HepG2 (cell line): ENCODE measurements around the gene ARHGAP23. TPM values are rescaled to one million over a fixed set of nuclear protein-coding genes. Genes with fewer than 3 reads are reported as not detected.

Experiments used
- ATAC-seq: fragments of 200-7000 bp; cut with Tn5 transposase; 3 replicates; pipeline ENCODE4 v1.9.1; 2020; ENCODE audit warnings: mild to moderate bottlenecking, moderate library complexity
- BruUV-seq: library from RNA; stranded (reverse); fragments of 400-500 nt; replicated peaks from 2 replicates; lab custom pipeline; 2021; lab: Mats Ljungman, UMichigan
- CTCF ChIA-PET: fragments of 300-600 bp; formaldehyde crosslinking; extraction: SDS; loops from one replicate; lab custom pipeline; 2021; ENCODE audit warnings: low total read pairs, inconsistent platforms, low intra/inter-chr PET ratio; lab: Yijun Ruan, JAX
- POLR2A ChIA-PET: fragments of 350-600 bp; sonication (Branson Sonifier 250); formaldehyde crosslinking; loops from one replicate; lab custom pipeline; 2020; ENCODE audit warnings: antibody characterized with exemption, inconsistent platforms; lab: Yijun Ruan, JAX
- DNase-seq: peaks from one replicate; pipeline ENCODE4 v3.0.0-alpha.2; 2015; ENCODE audit warnings: low spot score
- FAIRE-seq: peaks from 3 replicates; lab custom pipeline; 2011; peaks lifted over from hg19 to GRCh38; lab: Jason Lieb, UNC
- H2AFZ ChIP-seq: one replicate; pipeline ENCODE4 v1.6.1; 2011; ENCODE audit warnings: low read length, inconsistent platforms
- H3K27ac ChIP-seq: fragments of 300-600 bp; 3 replicates; pipeline ENCODE4 v1.8.0; 2011; ENCODE audit warnings: mixed run types, mild to moderate bottlenecking, mixed read lengths, low read length, inconsistent platforms; ENCODE audit not compliant: insufficient read depth; ENCODE audit errors: extremely low read length
- H3K27me3 ChIP-seq, 2 experiments: fragments of 200-600 bp in 1 of 2; 2 replicates in 1 of 2; 3 replicates in 1 of 2; pipeline versions ENCODE4 v1.6.0 to v1.8.0; 2011; ENCODE audit warnings: low read length in 2 of 2, mild to moderate bottlenecking in 2 of 2, moderate library complexity in 2 of 2, inconsistent platforms in 1 of 2; ENCODE audit not compliant: insufficient read depth in 2 of 2, control insufficient read depth in 1 of 2
- H3K36me3 ChIP-seq, 2 experiments: fragments of 200-600 bp in 1 of 2; replicated peaks in 1 of 2; 2 replicates in 1 of 2; 3 replicates in 1 of 2; pipeline versions ENCODE4 v1.5.1 to v1.8.0; 2011; ENCODE audit warnings: low read length in 2 of 2, inconsistent platforms in 1 of 2; ENCODE audit not compliant: insufficient read depth in 2 of 2, control insufficient read depth in 1 of 2
- H3K4me1 ChIP-seq: 2 replicates; pipeline ENCODE4 v1.5.1; 2012; ENCODE audit warnings: low read length, inconsistent platforms; ENCODE audit not compliant: insufficient read depth
- H3K4me2 ChIP-seq: 2 replicates; pipeline ENCODE4 v1.6.0; 2011; ENCODE audit warnings: low read depth, low read length, inconsistent platforms
- H3K4me3 ChIP-seq, 3 experiments: fragments of 200-600 bp in 1 of 3; sonication (generic), shearing (Covaris generic) in 1 of 3; replicated peaks in 1 of 3; 2 replicates each; pipeline ENCODE4 v1.5.1; 2011 to 2016; ENCODE audit warnings: low read length in 3 of 3, inconsistent platforms in 2 of 3, low read depth in 2 of 3, mild to moderate bottlenecking in 2 of 3, control low read depth in 1 of 3, mixed read lengths in 1 of 3; ENCODE audit not compliant: insufficient read depth in 1 of 3
- H3K79me2 ChIP-seq: one replicate; pipeline ENCODE4 v1.6.1; 2011; ENCODE audit warnings: low read length, inconsistent platforms; ENCODE audit not compliant: insufficient read depth
- H3K9ac ChIP-seq: 2 replicates; pipeline ENCODE4 v1.6.0; 2011; ENCODE audit warnings: mild to moderate bottlenecking, low read depth, low read length, inconsistent platforms; ENCODE audit not compliant: insufficient read depth
- H3K9me3 ChIP-seq: 2 replicates; pipeline ENCODE4 v1.5.1; 2012; ENCODE audit warnings: mild to moderate bottlenecking, low read length
- H4K20me1 ChIP-seq: 2 replicates; pipeline ENCODE4 v1.6.0; 2011; ENCODE audit warnings: inconsistent platforms, mild to moderate bottlenecking, low read length, moderate library complexity; ENCODE audit not compliant: insufficient read depth
- RARG ChIP-seq: sonication (generic); formaldehyde crosslinking; IDR thresholded peaks from 2 replicates; pipeline ENCODE4 v1.4.0; 2020; ENCODE audit warnings: low read depth, mild to moderate bottlenecking, missing genetic modification reagents
- SP2 ChIP-seq: sonication (generic); formaldehyde crosslinking; IDR thresholded peaks from 2 replicates; pipeline ENCODE4 v1.5.1; 2020; ENCODE audit warnings: mild to moderate bottlenecking, missing genetic modification reagents
- ZNF282 ChIP-seq: fragments of 450-650 bp; IDR thresholded peaks from 2 replicates; pipeline ENCODE4 v1.6.1; 2018; ENCODE audit not compliant: partially characterized antibody
- ZNF672 ChIP-seq: sonication (generic); formaldehyde crosslinking; IDR thresholded peaks from 2 replicates; pipeline ENCODE4 v1.8.1; 2022; ENCODE audit warnings: missing genetic modification reagents
- ZNF761 ChIP-seq: sonication (generic); formaldehyde crosslinking; conservative IDR thresholded peaks from 2 replicates; pipeline ENCODE4 v1.4.0; 2020; ENCODE audit warnings: mild to moderate bottlenecking, missing genetic modification reagents
- ZNF841 ChIP-seq: sonication (generic); formaldehyde crosslinking; IDR thresholded peaks from 2 replicates; pipeline ENCODE4 v1.8.1; 2023; ENCODE audit warnings: missing genetic modification reagents, borderline replicate concordance
- ZSCAN22 ChIP-seq: sonication (generic); formaldehyde crosslinking; IDR thresholded peaks from 2 replicates; pipeline ENCODE4 v1.4.0; 2020; ENCODE audit warnings: mild to moderate bottlenecking, missing genetic modification reagents
- WGBS: methylation state at CpG from one replicate; pipeline ENCODE4 v1.1.6; 2017; ENCODE audit warnings: low lambda C conversion rate; 5-methylcytosine and 5-hydroxymethylcytosine counted together
- in situ Hi-C: cut with HindIII; loops from 2 replicates; pipeline ENCODE4 v1.10.0; 2017; ENCODE audit warnings: low pct_unique_long_range_greater_than_20kb; ENCODE audit not compliant: extremely low pct_ligation_motif_present
- intact Hi-C: fragments of 100-400 bp; cut with micrococcal nuclease; formaldehyde crosslinking; loops from one replicate; pipeline ENCODE4 v1.10.0; 2022; ENCODE audit not compliant: unreplicated experiment
- polyA plus RNA-seq, 8 experiments: library from polyadenylated mRNA; depleted of rRNA in 3 of 8; stranded (reverse) in 7 of 8; unstranded in 1 of 8; fragments of >200 nt; fragmentation: Illumina TruSeq in 4 of 8; extraction: Trizol in 4 of 8; gene quantifications; 2 replicates each; pipeline versions ENCODE4 v1.2.1 to v1.2.3, GENCODE V29; 2011 to 2016; ENCODE audit warnings: low read depth in 4 of 8, missing spikeins in 1 of 8, mixed read lengths in 1 of 8; ENCODE audit not compliant: insufficient read depth in 1 of 8
- total RNA-seq, 5 experiments: library from RNA; depleted of rRNA; stranded (reverse); fragments of >200 nt; fragmentation: Illumina TruSeq; extraction: Trizol; gene quantifications; 2 replicates each; pipeline ENCODE4 v1.2.3, GENCODE V29; 2016; ENCODE audit warnings: low read depth in 1 of 5
- TF ChIP-seq, protein P1 (sequence below): sonication (generic); formaldehyde crosslinking; conservative IDR thresholded peaks from 2 replicates; pipeline ENCODE4 v1.8.0; 2022; ENCODE audit warnings: low read depth, missing genetic modification reagents
- TF ChIP-seq, protein P2 (sequence below): IDR thresholded peaks from 2 replicates; pipeline ENCODE4 v1.6.1; 2016; ENCODE audit warnings: missing biosample characterization, missing genetic modification reagents, low read depth
- TF ChIP-seq, protein P3 (sequence below): sonication (generic); formaldehyde crosslinking; IDR thresholded peaks from 2 replicates; pipeline ENCODE4 v1.4.0; 2020; ENCODE audit warnings: mild to moderate bottlenecking, missing genetic modification reagents, borderline replicate concordance

The ARHGAP23 gene
- total and polyA plus RNA-seq, 2 of the 13 experiments (the other 11 are each of a cell fraction or from before 2014, with no cell fraction given) = 0.03 TPM; not detected in 1

DNA sequence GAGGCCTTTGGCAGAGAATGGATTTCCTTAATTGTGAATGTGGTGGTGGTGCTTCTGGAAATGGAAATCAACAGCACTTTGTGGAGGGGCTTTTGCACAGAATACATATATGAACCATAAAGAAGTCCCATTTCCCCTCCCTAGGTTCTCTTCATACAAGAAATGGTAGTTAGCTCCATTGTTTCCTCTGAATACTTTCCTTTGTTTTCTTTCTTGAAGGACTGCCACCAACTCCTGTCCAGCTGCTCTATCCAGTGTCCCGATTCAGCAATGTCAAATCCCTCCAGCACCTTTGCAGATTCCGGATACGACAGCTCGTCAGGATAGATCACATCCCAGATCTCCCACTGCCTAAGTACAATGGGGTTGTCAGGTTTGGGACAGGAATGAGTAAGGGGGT is 33.2 kb upstream of the ARHGAP23 start:
- no peaks in the 10 kb centered on the region for H4K20me1 ChIP-seq
- no peaks in the 10 kb centered on the region for H3K27me3 ChIP-seq
- no peak overlapping the region for H3K4me3 ChIP-seq
- H3K4me1 ChIP-seq = no peaks in the 10 kb centered on the region
- over 99% methylated on average over 4 of the region's 4 CpGs for WGBS
- no TSS peak for BruUV-seq
- FAIRE-seq (no peak), ATAC-seq (no peak), DNase-seq (no peak)
- intact Hi-C loops = no loop called here
- POLR2A ChIA-PET = interaction anchor here (1.8 kb wide), 1 partner anchor 19 kb away, joined by 5 read pairs; no protein-coding TSS in a partner anchor
- H3K36me3 ChIP-seq = peaks cover 29 to 65% of the 10 kb centered on the region in 2 experiments
- no peak overlapping the region for H3K4me2 ChIP-seq
- H3K27ac ChIP-seq = no peak overlapping the region
- CTCF ChIA-PET = no interaction called here
- H3K79me2 ChIP-seq = no peaks in the 10 kb centered on the region
- no peak for TF ChIP-seq ZNF761
- TF ChIP-seq, protein P1, sequence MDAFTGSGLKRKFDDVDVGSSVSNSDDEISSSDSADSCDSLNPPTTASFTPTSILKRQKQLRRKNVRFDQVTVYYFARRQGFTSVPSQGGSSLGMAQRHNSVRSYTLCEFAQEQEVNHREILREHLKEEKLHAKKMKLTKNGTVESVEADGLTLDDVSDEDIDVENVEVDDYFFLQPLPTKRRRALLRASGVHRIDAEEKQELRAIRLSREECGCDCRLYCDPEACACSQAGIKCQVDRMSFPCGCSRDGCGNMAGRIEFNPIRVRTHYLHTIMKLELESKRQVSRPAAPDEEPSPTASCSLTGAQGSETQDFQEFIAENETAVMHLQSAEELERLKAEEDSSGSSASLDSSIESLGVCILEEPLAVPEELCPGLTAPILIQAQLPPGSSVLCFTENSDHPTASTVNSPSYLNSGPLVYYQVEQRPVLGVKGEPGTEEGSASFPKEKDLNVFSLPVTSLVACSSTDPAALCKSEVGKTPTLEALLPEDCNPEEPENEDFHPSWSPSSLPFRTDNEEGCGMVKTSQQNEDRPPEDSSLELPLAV = no peak
- TF ChIP-seq ZNF282 = no peak
- TF ChIP-seq, protein P2, sequence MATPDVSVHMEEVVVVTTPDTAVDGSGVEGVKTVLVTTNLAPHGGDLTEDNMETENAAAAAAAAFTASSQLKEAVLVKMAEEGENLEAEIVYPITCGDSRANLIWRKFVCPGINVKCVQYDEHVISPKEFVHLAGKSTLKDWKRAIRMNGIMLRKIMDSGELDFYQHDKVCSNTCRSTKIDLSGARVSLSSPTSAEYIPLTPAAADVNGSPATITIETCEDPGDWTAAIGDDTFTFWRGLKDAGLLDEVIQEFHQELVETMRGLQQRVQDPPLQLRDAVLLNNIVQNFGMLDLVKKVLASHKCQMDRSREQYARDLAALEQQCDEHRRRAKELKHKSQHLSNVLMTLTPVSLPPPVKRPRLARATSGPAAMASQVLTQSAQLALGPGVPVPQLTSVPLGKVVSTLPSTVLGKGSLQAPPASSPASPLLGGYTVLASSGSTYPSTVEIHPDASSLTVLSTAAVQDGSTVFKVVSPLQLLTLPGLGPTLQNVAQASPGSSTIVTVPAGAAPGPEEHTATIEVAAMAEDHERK (CRISPR knock-in tag) = no peak
- no peaks in the 10 kb centered on the region for H3K9me3 ChIP-seq
- H2AFZ ChIP-seq = no peak overlapping the region
- no peak overlapping the region for H3K9ac ChIP-seq
- in situ Hi-C loops = no loop called here

DNA sequence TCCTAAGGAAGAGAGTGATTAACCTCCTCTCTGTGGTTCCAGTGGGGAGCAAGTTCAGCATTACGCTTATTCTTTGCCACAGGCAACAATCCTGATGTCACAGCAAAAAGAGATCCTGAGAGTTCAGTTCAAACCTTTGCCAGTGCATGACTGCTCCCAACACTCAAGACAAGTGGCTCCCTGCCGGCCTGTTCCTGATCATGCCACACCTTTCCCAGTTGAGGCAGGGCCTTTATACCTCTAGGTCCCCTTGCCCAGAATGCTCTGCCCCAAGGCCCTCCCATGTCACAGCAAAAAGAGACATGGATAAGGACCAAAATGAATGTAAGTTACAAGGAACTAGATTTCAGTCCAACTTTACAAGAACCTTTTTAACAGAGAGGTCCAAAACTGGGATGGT is 31.0 kb upstream of the ARHGAP23 start:
- in situ Hi-C loops (no loop called here), intact Hi-C loops (no loop called here)
- no peak for DNase-seq
- no peak overlapping the region for H2AFZ ChIP-seq
- H3K4me3 ChIP-seq = no peak overlapping the region
- WGBS = 97% methylated on average over 2 of the region's 2 CpGs
- CTCF ChIA-PET = no interaction called here
- ATAC-seq = no peak
- H3K9ac ChIP-seq = no peak overlapping the region
- no peaks in the 10 kb centered on the region for H3K79me2 ChIP-seq
- H3K4me1 ChIP-seq = no peaks in the 10 kb centered on the region
- H3K27ac ChIP-seq = no peak overlapping the region
- no peak for FAIRE-seq
- BruUV-seq = no TSS peak
- POLR2A ChIA-PET = no interaction called here
- H3K27me3 ChIP-seq = no peaks in the 10 kb centered on the region
- H3K4me2 ChIP-seq = no peak overlapping the region
- no peaks in the 10 kb centered on the region for H4K20me1 ChIP-seq
- H3K36me3 ChIP-seq = peaks cover 39 to 79% of the 10 kb centered on the region in 2 experiments
- H3K9me3 ChIP-seq = no peaks in the 10 kb centered on the region
- TF ChIP-seq SP2 (CRISPR knock-in tag) (no peak), ZSCAN22 (CRISPR knock-in tag) (no peak), RARG (CRISPR knock-in tag) (no peak), ZNF841 (no peak), ZNF672 (no peak)
- TF ChIP-seq, protein P2 (CRISPR knock-in tag) = no peak
- TF ChIP-seq, protein P3, sequence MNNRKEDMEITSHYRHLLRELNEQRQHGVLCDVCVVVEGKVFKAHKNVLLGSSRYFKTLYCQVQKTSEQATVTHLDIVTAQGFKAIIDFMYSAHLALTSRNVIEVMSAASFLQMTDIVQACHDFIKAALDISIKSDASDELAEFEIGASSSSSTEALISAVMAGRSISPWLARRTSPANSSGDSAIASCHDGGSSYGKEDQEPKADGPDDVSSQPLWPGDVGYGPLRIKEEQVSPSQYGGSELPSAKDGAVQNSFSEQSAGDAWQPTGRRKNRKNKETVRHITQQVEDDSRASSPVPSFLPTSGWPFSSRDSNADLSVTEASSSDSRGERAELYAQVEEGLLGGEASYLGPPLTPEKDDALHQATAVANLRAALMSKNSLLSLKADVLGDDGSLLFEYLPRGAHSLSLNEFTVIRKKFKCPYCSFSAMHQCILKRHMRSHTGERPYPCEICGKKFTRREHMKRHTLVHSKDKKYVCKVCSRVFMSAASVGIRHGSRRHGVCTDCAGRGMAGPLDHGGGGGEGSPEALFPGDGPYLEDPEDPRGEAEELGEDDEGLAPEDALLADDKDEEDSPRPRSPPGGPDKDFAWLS (CRISPR knock-in tag) = no peak
